Mesenchymal stem cell (in vitro differentiated cells and primary cell): ENCODE results near the gene LYRM1.

Source experiments
- DNase-seq: peaks from one replicate; pipeline ENCODE4 v3.0.0-alpha.2; 2013
- H2AFZ ChIP-seq: one replicate; pipeline ENCODE4 v1.6.1; 2013; ENCODE audit warnings: low read depth, mild to moderate bottlenecking, control low read depth, inconsistent platforms, low read length, moderate library complexity
- H2AK5ac ChIP-seq: 2 replicates; pipeline ENCODE4 v1.6.1; 2013; ENCODE audit warnings: low read length, moderate library complexity, mild to moderate bottlenecking, inconsistent platforms; ENCODE audit not compliant: severe bottlenecking
- H2BK120ac ChIP-seq: one replicate; pipeline ENCODE4 v1.6.1; 2013; ENCODE audit warnings: low read depth, mild to moderate bottlenecking, inconsistent platforms, low read length, moderate library complexity
- H2BK12ac ChIP-seq, 2 experiments: one replicate each; pipeline ENCODE4 v1.6.1; 2013; ENCODE audit warnings: inconsistent platforms in 2 of 2, low read length in 2 of 2, mild to moderate bottlenecking in 2 of 2, moderate library complexity in 2 of 2, control low read depth in 1 of 2
- H2BK15ac ChIP-seq: one replicate; pipeline ENCODE4 v1.6.1; 2013; ENCODE audit warnings: mild to moderate bottlenecking, low read depth, inconsistent platforms; ENCODE audit not compliant: poor library complexity, severe bottlenecking
- H2BK5ac ChIP-seq: 2 replicates; pipeline ENCODE4 v1.6.1; 2013; ENCODE audit warnings: low read depth, mild to moderate bottlenecking, low read length, control low read depth, inconsistent platforms; ENCODE audit not compliant: poor library complexity, severe bottlenecking
- H3K14ac ChIP-seq, 2 experiments: one replicate each; pipeline ENCODE4 v1.6.1; 2013; ENCODE audit warnings: inconsistent platforms in 2 of 2, low read length in 2 of 2, control low read depth in 1 of 2, mild to moderate bottlenecking in 1 of 2, moderate library complexity in 1 of 2
- H3K18ac ChIP-seq, 2 experiments: one replicate each; pipeline ENCODE4 v1.6.1; 2013; ENCODE audit warnings: inconsistent platforms in 2 of 2, low read length in 2 of 2, control low read depth in 1 of 2, low read depth in 1 of 2, mild to moderate bottlenecking in 1 of 2
- H3K23ac ChIP-seq, 2 experiments: one replicate each; pipeline ENCODE4 v1.6.1; 2013; ENCODE audit warnings: inconsistent platforms in 2 of 2, low read length in 2 of 2, mild to moderate bottlenecking in 2 of 2, moderate library complexity in 2 of 2, control low read depth in 1 of 2
- H3K27ac ChIP-seq: 2 replicates; pipeline ENCODE4 v1.5.1; 2013; ENCODE audit warnings: mild to moderate bottlenecking, moderate library complexity, low read length, control low read depth, inconsistent platforms; ENCODE audit not compliant: poor library complexity, severe bottlenecking
- H3K27me3 ChIP-seq, 2 experiments: 2 replicates each; pipeline versions ENCODE4 v1.6.1 to v1.7.0; 2013; ENCODE audit warnings: low read length in 2 of 2, mild to moderate bottlenecking in 2 of 2, moderate library complexity in 2 of 2, control low read depth in 1 of 2, inconsistent platforms in 1 of 2; ENCODE audit not compliant: control insufficient read depth in 1 of 2, insufficient read depth in 1 of 2
- H3K36me3 ChIP-seq, 2 experiments: 2 replicates each; pipeline versions ENCODE4 v1.6.1 to v1.7.0; 2013; ENCODE audit warnings: low read length in 2 of 2, control low read depth in 1 of 2, inconsistent platforms in 1 of 2, low read depth in 1 of 2, mild to moderate bottlenecking in 1 of 2; ENCODE audit not compliant: insufficient read depth in 2 of 2, control insufficient read depth in 1 of 2
- H3K4ac ChIP-seq, 2 experiments: one replicate each; pipeline ENCODE4 v1.6.1; 2013; ENCODE audit warnings: inconsistent platforms in 2 of 2, low read length in 2 of 2, mild to moderate bottlenecking in 2 of 2, moderate library complexity in 2 of 2, control low read depth in 1 of 2, low read depth in 1 of 2
- H3K4me1 ChIP-seq: 2 replicates; pipeline ENCODE4 v1.6.1; 2013; ENCODE audit warnings: low read depth, low read length, control low read depth; ENCODE audit not compliant: control insufficient read depth, insufficient read depth
- H3K4me2 ChIP-seq: 2 replicates; pipeline ENCODE4 v1.6.1; 2013; ENCODE audit warnings: low read length, mild to moderate bottlenecking, inconsistent platforms; ENCODE audit not compliant: poor library complexity, severe bottlenecking
- H3K4me3 ChIP-seq, 2 experiments: 2 replicates each; pipeline versions ENCODE4 v1.5.1 to v1.7.0; 2013; ENCODE audit warnings: low read length in 2 of 2, mild to moderate bottlenecking in 2 of 2, control low read depth in 1 of 2, low read depth in 1 of 2; ENCODE audit not compliant: insufficient read depth in 1 of 2
- H3K79me1 ChIP-seq: replicated peaks from 2 replicates; pipeline ENCODE4 v1.6.1; 2013; ENCODE audit warnings: mild to moderate bottlenecking, control low read depth, low read length, inconsistent platforms; ENCODE audit not compliant: poor library complexity, severe bottlenecking
- H3K9ac ChIP-seq: 2 replicates; pipeline ENCODE4 v1.7.0; 2013; ENCODE audit warnings: mild to moderate bottlenecking, low read length, moderate library complexity
- H3K9me3 ChIP-seq: 2 replicates; pipeline ENCODE4 v1.7.0; 2013; ENCODE audit warnings: mild to moderate bottlenecking, low read length; ENCODE audit not compliant: control insufficient read depth
- H4K8ac ChIP-seq: one replicate; pipeline ENCODE4 v1.6.1; 2013; ENCODE audit warnings: inconsistent platforms, mild to moderate bottlenecking, low read length, moderate library complexity
- H4K91ac ChIP-seq: one replicate; pipeline ENCODE4 v1.6.1; 2013; ENCODE audit warnings: mild to moderate bottlenecking, low read length, inconsistent platforms
- WGBS: methylation state at CpG from one replicate; pipeline ENCODE4 v1.1.7; 2013; ENCODE audit warnings: mixed read lengths; 5-methylcytosine and 5-hydroxymethylcytosine counted together

The LYRM1 gene

DNA sequence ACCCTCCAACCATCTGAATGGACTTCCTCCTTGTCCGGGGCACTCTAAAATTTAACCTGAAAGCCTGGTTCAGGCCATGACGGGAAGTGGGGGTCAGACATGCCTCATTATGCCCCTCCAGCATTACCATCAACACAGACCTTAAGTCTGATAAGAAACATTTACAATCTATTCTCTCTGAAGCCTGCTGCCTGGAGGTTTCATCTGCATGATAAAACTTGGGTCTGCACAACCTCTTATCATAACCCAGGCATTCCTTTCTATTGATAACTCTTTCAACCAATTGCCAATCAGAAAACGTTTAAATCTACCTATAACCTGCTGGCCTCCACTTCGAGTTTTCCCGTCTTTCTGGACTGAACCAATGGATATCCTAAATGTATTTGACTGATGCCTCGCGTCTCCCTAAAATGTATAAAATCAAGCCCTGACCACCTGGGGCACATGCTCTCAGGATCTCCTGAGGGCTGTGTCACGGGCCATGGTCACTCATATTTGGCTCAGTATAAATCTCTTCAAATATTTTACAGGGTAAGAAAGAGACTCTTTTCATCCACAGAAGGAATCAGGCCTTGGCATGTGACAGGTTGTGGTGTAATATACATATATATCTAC lies 45.6 kb downstream of the LYRM1 start:
- Histone ChIP-seq H3K4ac (no peak overlapping the region), H3K9ac (no peak overlapping the region), H2BK5ac (no peak overlapping the region), H3K23ac (no peak overlapping the region), H3K14ac (no peak overlapping the region), H3K27ac (no peak overlapping the region), H3K9me3 (no peaks in the 10 kb centered on the region), H4K91ac (no peak overlapping the region), H2BK120ac (no peak overlapping the region), H3K36me3 (no peaks in the 10 kb centered on the region), H3K79me1 (no peaks in the 10 kb centered on the region), H3K4me3 (no peak overlapping the region), H3K27me3 (peaks cover 0 to 13% of the 10 kb centered on the region in 2 experiments), H3K4me1 (no peaks in the 10 kb centered on the region), H2AK5ac (no peak overlapping the region), H2BK12ac (no peak overlapping the region), H3K18ac (no peak overlapping the region), H2AFZ (no peak overlapping the region), H2BK15ac (no peak overlapping the region), H4K8ac (no peak overlapping the region), H3K4me2 (no peak overlapping the region)
- DNase-seq = no peak
- WGBS = 86% methylated on average over 7 of the region's 8 CpGs

DNA sequence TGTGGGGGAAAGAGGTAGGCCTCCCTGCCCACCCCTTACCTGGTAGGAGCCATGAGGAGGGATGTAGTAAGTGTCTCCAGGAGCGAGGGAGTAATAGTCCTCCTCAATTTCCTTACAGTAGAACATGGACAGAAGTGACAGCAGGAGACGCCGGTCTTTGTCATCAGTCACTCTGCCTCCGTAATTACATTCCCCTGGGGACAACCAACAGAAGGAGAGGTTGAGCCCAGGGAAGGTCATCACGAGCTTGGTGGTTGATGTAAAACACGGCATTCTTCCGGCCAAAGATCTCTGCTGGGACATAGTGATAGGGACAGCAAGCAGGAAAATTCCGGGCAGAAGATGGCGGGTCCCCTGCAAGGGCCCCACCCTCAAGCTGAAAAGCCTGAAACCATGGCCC lies 47.9 kb downstream of the LYRM1 start:
- 85% methylated on average over 9 of the region's 9 CpGs for WGBS
- H3K36me3 ChIP-seq = no peaks in the 10 kb centered on the region

DNA sequence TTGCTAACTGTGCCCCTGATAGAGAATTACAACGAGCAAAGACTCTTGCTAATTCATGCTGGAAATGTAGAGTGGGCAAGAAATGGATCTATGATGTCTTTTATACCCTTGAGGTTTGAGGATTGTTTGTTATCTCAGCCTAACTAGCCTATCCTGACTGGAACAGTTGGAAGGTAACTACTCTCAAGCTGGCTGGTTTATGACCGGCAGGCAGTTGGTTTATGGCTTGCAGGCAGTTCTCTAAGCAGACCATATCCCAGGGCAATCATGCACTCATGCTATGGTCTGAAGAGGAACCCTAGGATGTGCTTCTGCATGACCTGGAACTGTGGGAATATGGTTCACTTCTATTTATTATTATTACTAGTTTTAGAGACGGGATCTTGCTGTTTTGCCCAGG lies 49.1 kb downstream of the LYRM1 start:
- H4K91ac ChIP-seq = no peak overlapping the region
- H2BK12ac ChIP-seq = no peak overlapping the region
- H3K23ac ChIP-seq = no peak overlapping the region
- H4K8ac ChIP-seq = no peak overlapping the region
- no peak overlapping the region for H3K14ac ChIP-seq
- no peak overlapping the region for H3K4ac ChIP-seq
- no peak overlapping the region for H2BK120ac ChIP-seq
- H3K4me2 ChIP-seq = no peak overlapping the region
- no peak overlapping the region for H3K4me3 ChIP-seq
- H3K79me1 ChIP-seq = no peaks in the 10 kb centered on the region
- H3K36me3 ChIP-seq = no peaks in the 10 kb centered on the region
- 71% methylated on average over 3 of the region's 3 CpGs for WGBS
- H3K18ac ChIP-seq = no peak overlapping the region
- no peak overlapping the region for H2AK5ac ChIP-seq
- no peak overlapping the region for H2BK5ac ChIP-seq
- no peak overlapping the region for H3K27ac ChIP-seq
- no peak overlapping the region for H2AFZ ChIP-seq
- no peak for DNase-seq
- no peaks in the 10 kb centered on the region for H3K4me1 ChIP-seq
- H3K9ac ChIP-seq = no peak overlapping the region
- H3K27me3 ChIP-seq = peaks cover 0 to 13% of the 10 kb centered on the region in 2 experiments
- H3K9me3 ChIP-seq = no peaks in the 10 kb centered on the region
- H2BK15ac ChIP-seq = no peak overlapping the region

More for the DNA sequence above, 47.9 kb downstream of the LYRM1 start:
- H3K4me1 ChIP-seq = no peaks in the 10 kb centered on the region
- no peaks in the 10 kb centered on the region for H3K9me3 ChIP-seq
- peaks cover 0 to 13% of the 10 kb centered on the region in 2 experiments for H3K27me3 ChIP-seq
- no peak overlapping the region for H2BK12ac ChIP-seq
- no peak overlapping the region for H2BK15ac ChIP-seq
- no peak overlapping the region for H2AK5ac ChIP-seq
- H3K23ac ChIP-seq = no peak overlapping the region
- H3K4me3 ChIP-seq = no peak overlapping the region
- H3K79me1 ChIP-seq = no peaks in the 10 kb centered on the region
- H3K14ac ChIP-seq = no peak overlapping the region
- no peak overlapping the region for H3K9ac ChIP-seq
- no peak overlapping the region for H2BK120ac ChIP-seq
- no peak overlapping the region for H3K4ac ChIP-seq
- H4K91ac ChIP-seq = no peak overlapping the region
- H3K27ac ChIP-seq = no peak overlapping the region
- H2AFZ ChIP-seq = no peak overlapping the region
- DNase-seq = no peak
- no peak overlapping the region for H3K4me2 ChIP-seq
- H2BK5ac ChIP-seq = no peak overlapping the region
- no peak overlapping the region for H4K8ac ChIP-seq
- H3K18ac ChIP-seq = no peak overlapping the region

DNA sequence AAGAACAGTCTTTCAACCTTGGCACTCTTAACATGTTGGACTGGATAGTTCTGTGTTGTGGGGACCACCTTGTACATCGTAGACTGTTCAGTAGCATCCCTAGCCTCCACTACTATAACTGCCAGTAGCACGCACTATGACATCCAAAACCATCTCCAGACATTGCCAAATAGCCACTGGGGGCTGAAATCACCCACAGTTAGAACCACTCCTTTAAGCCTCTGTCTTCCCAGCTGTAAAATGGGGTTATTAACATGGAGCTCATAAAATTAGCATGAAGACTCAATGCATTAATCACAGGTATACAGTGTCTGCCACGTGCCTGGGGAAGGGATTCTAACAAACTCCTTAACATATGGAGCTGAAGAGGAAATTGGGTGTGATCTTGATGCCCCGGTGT lies 49.7 kb downstream of the LYRM1 start:
- Histone ChIP-seq H2AFZ (no peak overlapping the region), H3K23ac (no peak overlapping the region), H3K27me3 (peaks cover 0 to 13% of the 10 kb centered on the region in 2 experiments), H2BK15ac (no peak overlapping the region), H2BK12ac (no peak overlapping the region), H3K4me2 (no peak overlapping the region), H3K14ac (no peak overlapping the region), H2BK5ac (no peak overlapping the region), H3K4me3 (no peak overlapping the region), H3K27ac (no peak overlapping the region), H3K4me1 (no peaks in the 10 kb centered on the region), H3K4ac (no peak overlapping the region), H3K9ac (no peak overlapping the region), H4K91ac (no peak overlapping the region), H3K9me3 (no peaks in the 10 kb centered on the region), H4K8ac (no peak overlapping the region), H3K79me1 (no peaks in the 10 kb centered on the region), H3K36me3 (no peaks in the 10 kb centered on the region), H3K18ac (no peak overlapping the region), H2AK5ac (no peak overlapping the region), H2BK120ac (no peak overlapping the region)
- WGBS = 89% methylated on average over 2 of the region's 4 CpGs
- no peak for DNase-seq
